ENCODE measurements around the gene LGI2.
"Not testable (repeated sequence)": the region's sequence is repeated elsewhere in the genome, so short reads cannot be mapped to it uniquely, and the experiment has no call there.

LGI2 gene

GRCh38 chr4:25061602-25062001, 30.9 kb upstream of the LGI2 start:
- TF ChIP-seq, protein P1, sequence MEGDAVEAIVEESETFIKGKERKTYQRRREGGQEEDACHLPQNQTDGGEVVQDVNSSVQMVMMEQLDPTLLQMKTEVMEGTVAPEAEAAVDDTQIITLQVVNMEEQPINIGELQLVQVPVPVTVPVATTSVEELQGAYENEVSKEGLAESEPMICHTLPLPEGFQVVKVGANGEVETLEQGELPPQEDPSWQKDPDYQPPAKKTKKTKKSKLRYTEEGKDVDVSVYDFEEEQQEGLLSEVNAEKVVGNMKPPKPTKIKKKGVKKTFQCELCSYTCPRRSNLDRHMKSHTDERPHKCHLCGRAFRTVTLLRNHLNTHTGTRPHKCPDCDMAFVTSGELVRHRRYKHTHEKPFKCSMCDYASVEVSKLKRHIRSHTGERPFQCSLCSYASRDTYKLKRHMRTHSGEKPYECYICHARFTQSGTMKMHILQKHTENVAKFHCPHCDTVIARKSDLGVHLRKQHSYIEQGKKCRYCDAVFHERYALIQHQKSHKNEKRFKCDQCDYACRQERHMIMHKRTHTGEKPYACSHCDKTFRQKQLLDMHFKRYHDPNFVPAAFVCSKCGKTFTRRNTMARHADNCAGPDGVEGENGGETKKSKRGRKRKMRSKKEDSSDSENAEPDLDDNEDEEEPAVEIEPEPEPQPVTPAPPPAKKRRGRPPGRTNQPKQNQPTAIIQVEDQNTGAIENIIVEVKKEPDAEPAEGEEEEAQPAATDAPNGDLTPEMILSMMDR (IDR thresholded peaks at IDR 0.05; ENCODE audit: insufficient read depth, low read depth, low read length, missing control alignments): no peak
- no peak for DNase-seq (ENCODE audit: low read depth)
- no peak overlapping the region for H3K4me3 ChIP-seq (ENCODE audit: low read length)

GRCh38 chr4:25060963-25061340, 30.2 kb upstream of the LGI2 start:
- TF ChIP-seq, protein P1 (IDR thresholded peaks at IDR 0.05; ENCODE audit: insufficient read depth, low read depth, low read length, missing control alignments): no peak
- H3K4me3 ChIP-seq (ENCODE audit: low read length): no peak overlapping the region
- no peak for DNase-seq (ENCODE audit: low read depth)

- no peak overlapping the region for H3K4me3 ChIP-seq (ENCODE audit: low read length)
- TF ChIP-seq, protein P1 (IDR thresholded peaks at IDR 0.05; ENCODE audit: insufficient read depth, low read depth, low read length, missing control alignments): no peak
- no peak for DNase-seq (ENCODE audit: low read depth)
These were observed 29.7 kb upstream of the LGI2 start for GRCh38 chr4:25060241-25060962.

DNA sequence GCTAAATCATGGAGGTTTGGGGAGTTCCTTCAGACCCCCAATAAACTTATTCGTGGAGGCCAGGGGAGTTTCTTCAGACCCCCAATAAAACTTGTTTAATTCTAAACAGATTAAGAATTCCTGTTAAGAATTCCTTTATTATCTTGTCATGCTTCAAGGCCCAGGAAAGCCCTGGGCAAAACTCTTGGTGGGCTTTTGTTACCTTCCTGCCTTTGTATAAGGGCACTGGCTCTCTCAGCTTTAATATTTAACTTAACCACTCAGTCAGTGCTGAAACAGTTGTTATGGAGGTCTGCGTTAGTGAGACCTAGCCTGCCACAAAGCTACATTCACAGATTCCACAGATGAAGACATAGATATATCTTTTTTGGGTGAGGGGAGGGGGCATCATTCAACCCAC, 29.0 kb upstream of the LGI2 start:
- no peak for DNase-seq (ENCODE audit: low read depth)
- no peak overlapping the region for H3K4me3 ChIP-seq (ENCODE audit: low read length)
- TF ChIP-seq, protein P1 (IDR thresholded peaks at IDR 0.05; ENCODE audit: insufficient read depth, low read depth, low read length, missing control alignments): no peak

DNA sequence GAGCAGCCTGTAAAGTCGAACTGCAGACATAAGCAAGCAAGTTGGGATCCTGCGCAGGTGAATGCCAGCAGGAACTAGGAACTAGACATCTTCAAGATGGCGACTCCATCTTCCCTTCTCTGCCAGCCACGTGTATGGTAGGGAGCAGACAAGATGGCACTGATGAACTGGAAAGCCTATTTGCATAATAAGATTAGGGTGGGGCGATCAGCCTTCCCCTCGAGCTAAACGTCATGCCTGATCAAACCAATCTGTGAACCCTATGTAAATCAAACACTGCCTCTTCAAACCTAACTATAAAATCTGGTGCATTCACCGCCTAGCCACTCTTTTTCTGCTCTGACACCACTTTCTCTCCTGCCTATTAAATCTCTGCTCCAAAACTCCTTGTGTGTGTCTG, 28.1 kb upstream of the LGI2 start:
- H3K4me3 ChIP-seq (ENCODE audit: low read length): no peak overlapping the region

GRCh38 chr4:25057299-25057698, 26.6 kb upstream of the LGI2 start:
- TF ChIP-seq, protein P1 (IDR thresholded peaks at IDR 0.05; ENCODE audit: insufficient read depth, low read depth, low read length, missing control alignments): no peak
- DNase-seq (ENCODE audit: low read depth): no peak
- no peak overlapping the region for H3K4me3 ChIP-seq (ENCODE audit: low read length)

More for the DNA sequence above, 28.1 kb upstream of the LGI2 start:
- TF ChIP-seq, protein P1 (IDR thresholded peaks at IDR 0.05; ENCODE audit: insufficient read depth, low read depth, low read length, missing control alignments): no peak
- no peak for DNase-seq (ENCODE audit: low read depth)

GRCh38 chr4:25052037-25052436, 21.3 kb upstream of the LGI2 start:
- not testable (repeated sequence) for DNase-seq (ENCODE audit: low read depth); H3K4me3 ChIP-seq (ENCODE audit: low read length)

All from epithelial cell of esophagus (primary cell).